Glutamatergic neuron (in vitro differentiated cells): ENCODE results near the gene CNN3. TPM values are rescaled to one million over a fixed set of nuclear protein-coding genes. Genes with fewer than 3 reads are reported as not detected.

Experiments
- DNase-seq: peaks from one replicate; pipeline ENCODE4 v3.0.0; 2022
- H3K27ac Mint-ChIP-seq: one replicate; pipeline ENCODE4 v1.8.0; 2020; ENCODE audit warnings: mild to moderate bottlenecking, mixed read lengths, inconsistent platforms; ENCODE audit not compliant: unreplicated experiment
- H3K27me3 Mint-ChIP-seq: one replicate; pipeline ENCODE4 v1.8.0; 2020; ENCODE audit warnings: mild to moderate bottlenecking, moderate library complexity, mixed read lengths, inconsistent platforms; ENCODE audit not compliant: unreplicated experiment
- H3K36me3 Mint-ChIP-seq: one replicate; pipeline ENCODE4 v1.8.0; 2020; ENCODE audit warnings: mild to moderate bottlenecking, mixed read lengths, inconsistent platforms; ENCODE audit not compliant: unreplicated experiment
- H3K4me1 Mint-ChIP-seq: one replicate; pipeline ENCODE4 v1.8.0; 2020; ENCODE audit warnings: mild to moderate bottlenecking, low read depth, mixed read lengths, inconsistent platforms; ENCODE audit not compliant: unreplicated experiment
- H3K4me3 Mint-ChIP-seq: one replicate; pipeline ENCODE4 v1.8.0; 2020; ENCODE audit warnings: mild to moderate bottlenecking, mixed read lengths, inconsistent platforms; ENCODE audit not compliant: unreplicated experiment
- H3K9me3 Mint-ChIP-seq: one replicate; pipeline ENCODE4 v1.8.0; 2020; ENCODE audit warnings: mild to moderate bottlenecking, moderate library complexity, mixed read lengths, inconsistent platforms; ENCODE audit not compliant: unreplicated experiment
- CTCF ChIP-seq: fragments of 200-600 bp; sonication (generic); IDR thresholded peaks from one replicate; pipeline ENCODE4 v1.5.0; 2021; ENCODE audit not compliant: partially characterized antibody, unreplicated experiment
- total RNA-seq: library from RNA; stranded (reverse); fragmentation: NEBNext Ultra II Directional; extraction: Animal tissue kit (Norgen Biotek cat#: 25700); gene quantifications from one replicate; pipeline ENCODE4 v1.2.1, GENCODE V29; 2021; ENCODE audit not compliant: unreplicated experiment

CNN3 gene
- total RNA-seq, 1 donor from 2014 or later, result 383 TPM

GRCh38 chr1:94886361-94886760 is 40.5 kb downstream of the CNN3 start:
- Mint-ChIP-seq H3K27me3 (peaks cover 2% of the 10 kb centered on the region), H3K9me3 (peaks cover 3% of the 10 kb centered on the region), H3K36me3 (no peaks in the 10 kb centered on the region), H3K27ac (no peak overlapping the region), H3K4me1 (peaks cover 2% of the 10 kb centered on the region), H3K4me3 (no peak overlapping the region)
- no peak for DNase-seq
- TF ChIP-seq CTCF, result no peak

- no peak for TF ChIP-seq CTCF
- Mint-ChIP-seq H3K36me3 (no peaks in the 10 kb centered on the region), H3K4me1 (peaks cover 2% of the 10 kb centered on the region), H3K4me3 (no peak overlapping the region), H3K27ac (no peak overlapping the region), H3K9me3 (peaks cover 4% of the 10 kb centered on the region), H3K27me3 (peaks cover 2% of the 10 kb centered on the region)
- DNase-seq, result no peak
Measured at GRCh38 chr1:94884507-94884906, 42.4 kb downstream of the CNN3 start.

GRCh38 chr1:94884106-94884505 is 42.8 kb downstream of the CNN3 start:
- H3K4me3 Mint-ChIP-seq, result no peak overlapping the region
- H3K4me1 Mint-ChIP-seq, result peaks cover 2% of the 10 kb centered on the region
- H3K36me3 Mint-ChIP-seq, result no peaks in the 10 kb centered on the region
- no peak for TF ChIP-seq CTCF
- DNase-seq, result no peak
- H3K27ac Mint-ChIP-seq, result no peak overlapping the region
- H3K9me3 Mint-ChIP-seq, result peaks cover 4% of the 10 kb centered on the region
- peaks cover 2% of the 10 kb centered on the region for H3K27me3 Mint-ChIP-seq

GRCh38 chr1:94883691-94884090 is 43.2 kb downstream of the CNN3 start:
- DNase-seq, result no peak
- no peaks in the 10 kb centered on the region for H3K36me3 Mint-ChIP-seq
- TF ChIP-seq CTCF, result no peak
- peaks cover 4% of the 10 kb centered on the region for H3K27me3 Mint-ChIP-seq
- H3K9me3 Mint-ChIP-seq, result peaks cover 6% of the 10 kb centered on the region
- peaks cover 2% of the 10 kb centered on the region for H3K4me1 Mint-ChIP-seq
- no peak overlapping the region for H3K27ac Mint-ChIP-seq
- H3K4me3 Mint-ChIP-seq, result no peak overlapping the region

GRCh38 chr1:94878329-94878728 is 48.6 kb downstream of the CNN3 start:
- no peak overlapping the region for H3K27ac Mint-ChIP-seq
- H3K36me3 Mint-ChIP-seq, result peaks cover 21% of the 10 kb centered on the region
- TF ChIP-seq CTCF, result no peak
- H3K9me3 Mint-ChIP-seq, result peaks cover 10% of the 10 kb centered on the region
- H3K27me3 Mint-ChIP-seq, result peaks cover 6% of the 10 kb centered on the region
- no peak for DNase-seq
- no peaks in the 10 kb centered on the region for H3K4me1 Mint-ChIP-seq
- no peak overlapping the region for H3K4me3 Mint-ChIP-seq
